OCI-LY7 (cell line): Measurements from ENCODE around the gene PMVK. TPM values are rescaled to one million over a fixed set of nuclear protein-coding genes. Genes with fewer than 3 reads are reported as not detected.

Experiments used
- BruUV-seq: library from RNA; stranded (reverse); fragments of 400-500 nt; replicated peaks from 2 replicates; lab custom pipeline; 2021; lab: Mats Ljungman, UMichigan
- CTCF ChIA-PET: fragments of 300-600 bp; sonication (Branson Sonifier 250); formaldehyde crosslinking; loops from one replicate; lab custom pipeline; 2022; ENCODE audit warnings: antibody characterized with exemption; ENCODE audit not compliant: unreplicated experiment; lab: Charles Lee
- POLR2A ChIA-PET: fragments of 300-600 bp; sonication (Branson Sonifier 250); formaldehyde crosslinking; loops from one replicate; lab custom pipeline; 2022; ENCODE audit warnings: antibody characterized with exemption; lab: Charles Lee
- DNase-seq: peaks from one replicate; pipeline ENCODE4 v3.0.0-alpha.2; 2015; ENCODE audit warnings: low spot score
- H2AFZ ChIP-seq: fragments of 200-600 bp; sonication (generic), shearing (Covaris generic); 2 replicates; pipeline ENCODE4 v1.6.1; 2014; ENCODE audit warnings: mild to moderate bottlenecking, antibody characterized with exemption, low read length, moderate library complexity
- H3K27ac ChIP-seq: fragments of 200-600 bp; sonication (generic); 2 replicates; pipeline ENCODE4 v1.5.1; 2014; ENCODE audit warnings: mixed run types, low read depth, mild to moderate bottlenecking, moderate library complexity, low read length, inconsistent platforms; ENCODE audit not compliant: poor library complexity, severe bottlenecking
- H3K36me3 ChIP-seq: fragments of 200-600 bp; sonication (generic); 2 replicates; pipeline ENCODE4 v1.6.1; 2014; ENCODE audit warnings: mild to moderate bottlenecking, antibody characterized with exemption, low read length, moderate library complexity, mixed read lengths; ENCODE audit not compliant: insufficient read depth
- H3K4me1 ChIP-seq: fragments of 200-600 bp; sonication (generic); 2 replicates; pipeline ENCODE4 v1.5.1; 2014; ENCODE audit warnings: mild to moderate bottlenecking, low read length; ENCODE audit not compliant: insufficient read depth, poor library complexity, severe bottlenecking
- H3K4me2 ChIP-seq: fragments of 200-600 bp; sonication (generic); 2 replicates; pipeline ENCODE4 v1.6.1; 2014; ENCODE audit warnings: mild to moderate bottlenecking, low read length
- H3K4me3 ChIP-seq: fragments of 200-600 bp; sonication (generic); 2 replicates; pipeline ENCODE4 v1.5.1; 2014; ENCODE audit warnings: mild to moderate bottlenecking, low read depth, low read length; ENCODE audit not compliant: poor library complexity, severe bottlenecking
- H3K79me2 ChIP-seq: fragments of 200-600 bp; sonication (generic); 2 replicates; pipeline ENCODE4 v1.6.1; 2016; ENCODE audit warnings: low read depth, mild to moderate bottlenecking, low read length, moderate library complexity, mixed read lengths; ENCODE audit not compliant: insufficient read depth
- H3K9me2 ChIP-seq: fragments of 200-600 bp; sonication (generic); 2 replicates; pipeline ENCODE4 v1.6.1; 2016; ENCODE audit warnings: mild to moderate bottlenecking, low read length, mixed read lengths; ENCODE audit not compliant: insufficient read depth
- H3K9me3 ChIP-seq: fragments of 200-600 bp; sonication (generic); 2 replicates; pipeline ENCODE4 v1.6.1; 2014; ENCODE audit warnings: mild to moderate bottlenecking, mixed run types, low read length, mixed read lengths
- H4K20me1 ChIP-seq: fragments of 200-600 bp; sonication (generic); 2 replicates; pipeline ENCODE4 v1.6.1; 2014; ENCODE audit warnings: mild to moderate bottlenecking, antibody characterized with exemption, low read length, moderate library complexity, mixed read lengths; ENCODE audit not compliant: insufficient read depth
- EZH2phosphoT487 ChIP-seq: fragments of 200-600 bp; sonication (generic); IDR thresholded peaks from 2 replicates; pipeline ENCODE4 v1.6.1; 2018; ENCODE audit warnings: low read depth, borderline replicate concordance, mild to moderate bottlenecking, mixed run types, antibody characterized with exemption, low read length, moderate library complexity, mixed read lengths
- intact Hi-C: fragments of 100-400 bp; cut with micrococcal nuclease; formaldehyde crosslinking; loops from one replicate; pipeline ENCODE4 v1.10.0; 2022; ENCODE audit not compliant: unreplicated experiment
- total RNA-seq, 2 experiments: library from RNA; depleted of rRNA in 1 of 2; stranded (reverse); fragments of >200 nt in 1 of 2; shearing (Covaris generic) in 1 of 2; gene quantifications; 2 replicates each; pipeline ENCODE4 v1.2.3, GENCODE V29; 2014 to 2022
- TF ChIP-seq, protein P1 (sequence below): fragments of 200-600 bp; sonication (generic); conservative IDR thresholded peaks from 2 replicates; pipeline ENCODE4 v1.5.1; 2014; ENCODE audit warnings: mild to moderate bottlenecking, antibody characterized with exemption, low read length, moderate library complexity, mixed read lengths

The PMVK gene
- total RNA-seq, 2 experiments from 2014 or later, result 16.3 to 54.0 TPM

DNA sequence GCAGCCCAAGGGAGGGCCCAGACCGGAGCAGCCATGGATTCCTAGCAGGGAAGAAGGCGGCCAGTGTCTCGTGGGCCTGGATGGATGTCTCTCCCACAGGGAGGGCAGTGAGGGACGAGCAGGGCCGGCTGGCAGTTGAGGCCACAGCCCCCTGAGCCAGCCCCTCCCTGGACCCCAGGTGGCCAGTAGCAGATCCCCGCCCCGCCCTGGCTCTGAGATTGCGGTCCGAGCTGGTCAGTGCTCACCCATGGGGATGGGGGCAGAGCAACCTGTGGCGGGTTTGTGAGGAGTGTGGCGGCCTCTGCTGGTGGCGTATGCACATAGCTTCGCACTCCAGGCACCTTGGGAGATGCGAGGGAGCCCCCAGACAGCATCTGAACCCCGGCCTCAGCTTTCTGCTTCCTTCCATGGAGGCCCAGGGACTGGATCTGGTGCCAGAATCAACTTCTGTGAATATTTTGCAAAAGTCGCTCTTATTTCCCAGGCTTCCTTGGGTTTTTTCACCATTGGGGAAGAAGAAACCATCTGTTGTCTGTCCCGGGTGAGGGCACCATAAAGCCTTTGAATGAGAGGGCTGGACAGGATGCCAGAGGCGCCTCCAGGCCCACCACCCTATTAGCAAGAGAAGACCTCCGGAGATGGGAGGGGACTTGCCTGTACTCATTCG, 58.0 kb downstream of the PMVK start:
- Histone ChIP-seq H3K79me2 (no peaks in the 10 kb centered on the region), H3K4me3 (no peak overlapping the region), H3K36me3 (no peaks in the 10 kb centered on the region), H3K4me2 (no peak overlapping the region), H3K27ac (no peak overlapping the region), H2AFZ (no peak overlapping the region), H3K4me1 (peaks cover 3% of the 10 kb centered on the region), H3K9me3 (no peaks in the 10 kb centered on the region), H3K9me2 (no peaks in the 10 kb centered on the region), H4K20me1 (no peaks in the 10 kb centered on the region)
- ChIA-PET CTCF (interaction anchor here (0.5 to 1.4 kb wide), 3 partner anchors 23 to 271 kb away, joined by 4 to 5 read pairs (median 5); no protein-coding TSS in a partner anchor), POLR2A (no interaction called here)
- BruUV-seq, result no TSS peak
- intact Hi-C loops, result loop anchor here (1.0 to 5.0 kb wide), 4 partner anchors 112 to 396 kb away; no protein-coding TSS in a partner anchor
- no peak for TF ChIP-seq EZH2phosphoT487
- TF ChIP-seq, protein P1, sequence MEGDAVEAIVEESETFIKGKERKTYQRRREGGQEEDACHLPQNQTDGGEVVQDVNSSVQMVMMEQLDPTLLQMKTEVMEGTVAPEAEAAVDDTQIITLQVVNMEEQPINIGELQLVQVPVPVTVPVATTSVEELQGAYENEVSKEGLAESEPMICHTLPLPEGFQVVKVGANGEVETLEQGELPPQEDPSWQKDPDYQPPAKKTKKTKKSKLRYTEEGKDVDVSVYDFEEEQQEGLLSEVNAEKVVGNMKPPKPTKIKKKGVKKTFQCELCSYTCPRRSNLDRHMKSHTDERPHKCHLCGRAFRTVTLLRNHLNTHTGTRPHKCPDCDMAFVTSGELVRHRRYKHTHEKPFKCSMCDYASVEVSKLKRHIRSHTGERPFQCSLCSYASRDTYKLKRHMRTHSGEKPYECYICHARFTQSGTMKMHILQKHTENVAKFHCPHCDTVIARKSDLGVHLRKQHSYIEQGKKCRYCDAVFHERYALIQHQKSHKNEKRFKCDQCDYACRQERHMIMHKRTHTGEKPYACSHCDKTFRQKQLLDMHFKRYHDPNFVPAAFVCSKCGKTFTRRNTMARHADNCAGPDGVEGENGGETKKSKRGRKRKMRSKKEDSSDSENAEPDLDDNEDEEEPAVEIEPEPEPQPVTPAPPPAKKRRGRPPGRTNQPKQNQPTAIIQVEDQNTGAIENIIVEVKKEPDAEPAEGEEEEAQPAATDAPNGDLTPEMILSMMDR, result peak; percentile 96
- DNase-seq, result peak; percentile 83

DNA sequence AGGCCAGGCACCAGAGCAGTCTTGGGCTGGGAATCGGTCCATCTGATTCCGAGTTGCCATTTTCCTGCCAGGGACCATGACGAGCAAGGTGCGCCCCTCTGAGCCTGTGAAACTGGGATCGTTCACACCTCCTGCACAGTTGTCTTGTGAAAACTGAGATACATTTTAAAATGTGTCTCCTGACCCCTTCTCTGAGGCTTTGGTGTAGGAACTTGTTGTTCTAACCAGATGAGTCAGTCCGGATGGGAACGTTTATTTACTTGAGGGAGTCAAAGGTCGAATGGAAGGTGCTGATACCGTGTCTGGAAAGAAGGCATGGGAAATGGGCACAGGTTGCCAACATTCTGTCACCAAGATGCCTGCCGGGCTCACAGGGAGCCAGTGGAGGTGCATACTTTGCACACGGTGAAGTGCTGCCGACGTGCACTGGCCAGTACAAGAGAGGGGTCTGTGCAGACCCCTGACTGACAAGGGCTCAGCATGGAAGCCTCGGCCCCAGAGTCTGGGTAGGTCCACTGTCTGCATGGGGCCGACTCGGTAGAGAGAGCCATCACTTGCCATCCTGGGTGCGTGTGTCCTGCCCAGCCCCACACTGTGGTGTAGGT, 59.0 kb downstream of the PMVK start:
- ChIA-PET CTCF (no interaction called here), POLR2A (no interaction called here)
- TF ChIP-seq, protein P1, result no peak
- no peak for TF ChIP-seq EZH2phosphoT487
- BruUV-seq, result no TSS peak
- H3K4me3 ChIP-seq, result no peak overlapping the region
- no peaks in the 10 kb centered on the region for H3K36me3 ChIP-seq
- no peak overlapping the region for H3K4me2 ChIP-seq
- no peaks in the 10 kb centered on the region for H3K9me3 ChIP-seq
- no peak overlapping the region for H3K27ac ChIP-seq
- H3K9me2 ChIP-seq, result no peaks in the 10 kb centered on the region
- peaks cover 3% of the 10 kb centered on the region for H3K4me1 ChIP-seq
- intact Hi-C loops, result loop anchor here (5.0 kb wide), 1 partner anchor 395 kb away; no protein-coding TSS in a partner anchor
- no peaks in the 10 kb centered on the region for H4K20me1 ChIP-seq
- no peak for DNase-seq
- H3K79me2 ChIP-seq, result no peaks in the 10 kb centered on the region
- no peak overlapping the region for H2AFZ ChIP-seq
